AG10803 (cell line): ENCODE results near the gene WNT2.

Experiments used
- DNase-seq: peaks from one replicate; pipeline ENCODE4 v3.0.0; 2010; ENCODE audit warnings: low read depth
- H3K4me3 ChIP-seq: 2 replicates; pipeline ENCODE4 v1.5.1; 2011; ENCODE audit warnings: mild to moderate bottlenecking, low read length, control low read depth
- CTCF ChIP-seq: conservative IDR thresholded peaks from 2 replicates; pipeline ENCODE4 v1.5.1; 2011; ENCODE audit warnings: mild to moderate bottlenecking, low read length, control low read depth, inconsistent platforms

WNT2 gene

GRCh38 chr7:117284692-117285091 is 38.2 kb downstream of the WNT2 start:
- no peak for TF ChIP-seq CTCF
- DNase-seq, result no peak
- no peak overlapping the region for H3K4me3 ChIP-seq

- DNase-seq, result no peak
- no peak for TF ChIP-seq CTCF
- no peak overlapping the region for H3K4me3 ChIP-seq
Measured at GRCh38 chr7:117283779-117284178, 39.1 kb downstream of the WNT2 start.

- peak; percentile 90 for DNase-seq
- no peak overlapping the region for H3K4me3 ChIP-seq
- no peak for TF ChIP-seq CTCF
Measured at GRCh38 chr7:117283371-117283770, 39.5 kb downstream of the WNT2 start.

- DNase-seq, result no peak
- TF ChIP-seq CTCF, result no peak
- H3K4me3 ChIP-seq, result no peak overlapping the region
Measured at GRCh38 chr7:117282239-117282812, 40.5 kb downstream of the WNT2 start.

GRCh38 chr7:117281562-117281961 is 41.3 kb downstream of the WNT2 start:
- no peak for TF ChIP-seq CTCF
- DNase-seq, result peak; percentile 13
- no peak overlapping the region for H3K4me3 ChIP-seq

- DNase-seq, result no peak
- no peak for TF ChIP-seq CTCF
- H3K4me3 ChIP-seq, result no peak overlapping the region
Measured at GRCh38 chr7:117279931-117280557, 42.8 kb downstream of the WNT2 start.

GRCh38 chr7:117279203-117279602 is 43.7 kb downstream of the WNT2 start:
- DNase-seq, result no peak
- no peak overlapping the region for H3K4me3 ChIP-seq
- TF ChIP-seq CTCF, result no peak
